GM23338 (cell line): ENCODE measurements around the gene AP2B1. TPM values are rescaled to one million over a fixed set of nuclear protein-coding genes. Genes with fewer than 3 reads are reported as not detected.

Experiments used
- ATAC-seq: fragments of 200-7000 bp; cut with Tn5 transposase; 3 replicates; pipeline ENCODE4 v1.9.1; 2020
- DNase-seq: peaks from one replicate; pipeline ENCODE4 v3.0.0-alpha.2; 2015; ENCODE audit warnings: low spot score
- H2AFZ ChIP-seq: fragments of 200-600 bp; sonication (generic); 2 replicates; pipeline ENCODE4 v1.8.0; 2016; ENCODE audit warnings: antibody characterized with exemption, mild to moderate bottlenecking, moderate library complexity
- H3F3A ChIP-seq: fragments of 200-600 bp; sonication (generic); replicated peaks from 2 replicates; pipeline ENCODE4 v1.8.0; 2017; ENCODE audit warnings: antibody characterized with exemption, mixed run types, low read depth
- H3K27ac ChIP-seq: fragments of 200-600 bp; sonication (generic); 2 replicates; pipeline ENCODE4 v1.6.1; 2016; ENCODE audit warnings: low read depth
- H3K27me3 ChIP-seq: fragments of 200-600 bp; sonication (generic); 2 replicates; pipeline ENCODE4 v1.8.0; 2016; ENCODE audit warnings: mild to moderate bottlenecking, mixed run types, moderate library complexity; ENCODE audit not compliant: insufficient read depth
- H3K36me3 ChIP-seq: fragments of 200-600 bp; sonication (generic); 2 replicates; pipeline ENCODE4 v1.8.0; 2016; ENCODE audit warnings: mild to moderate bottlenecking; ENCODE audit not compliant: insufficient read depth
- H3K4me1 ChIP-seq: fragments of 200-600 bp; sonication (generic); 2 replicates; pipeline ENCODE4 v1.8.0; 2016; ENCODE audit warnings: mild to moderate bottlenecking, moderate library complexity; ENCODE audit not compliant: insufficient read depth
- H3K4me2 ChIP-seq: fragments of 200-600 bp; sonication (generic); 2 replicates; pipeline ENCODE4 v1.7.1; 2017; ENCODE audit warnings: mixed run types
- H3K4me3 ChIP-seq: fragments of 200-600 bp; sonication (generic); 2 replicates; pipeline ENCODE4 v1.6.1; 2016; ENCODE audit warnings: mixed run types
- H3K79me2 ChIP-seq: fragments of 200-600 bp; sonication (generic); replicated peaks from 2 replicates; pipeline ENCODE4 v1.8.0; 2017; ENCODE audit warnings: mild to moderate bottlenecking; ENCODE audit not compliant: insufficient read depth
- H3K9me2 ChIP-seq: fragments of 200-600 bp; sonication (generic); 2 replicates; pipeline ENCODE4 v1.8.0; 2017; ENCODE audit not compliant: insufficient read depth
- H4K20me1 ChIP-seq: fragments of 200-600 bp; sonication (generic); replicated peaks from 2 replicates; pipeline ENCODE4 v1.8.0; 2017; ENCODE audit warnings: mild to moderate bottlenecking; ENCODE audit not compliant: insufficient read depth
- H3K27ac Mint-ChIP-seq: 2 replicates; pipeline ENCODE4 v1.8.0; 2020; ENCODE audit warnings: inconsistent platforms, mild to moderate bottlenecking, moderate library complexity, mixed read lengths
- H3K27me3 Mint-ChIP-seq: 3 replicates; pipeline ENCODE4 v1.8.0; 2022; ENCODE audit warnings: low read depth, mild to moderate bottlenecking, moderate library complexity, mixed read lengths, inconsistent platforms; ENCODE audit not compliant: insufficient read depth, poor library complexity
- H3K36me3 Mint-ChIP-seq: 3 replicates; pipeline ENCODE4 v1.8.0; 2021; ENCODE audit warnings: low read depth, mild to moderate bottlenecking, inconsistent platforms, moderate library complexity, mixed read lengths
- H3K4me1 Mint-ChIP-seq: 3 replicates; pipeline ENCODE4 v1.8.0; 2020; ENCODE audit warnings: mild to moderate bottlenecking, inconsistent platforms, mixed read lengths
- H3K4me3 Mint-ChIP-seq: 3 replicates; pipeline ENCODE4 v1.8.0; 2021; ENCODE audit warnings: moderate library complexity, mild to moderate bottlenecking, inconsistent platforms, mixed read lengths
- H3K9me3 Mint-ChIP-seq: 3 replicates; pipeline ENCODE4 v1.8.0; 2020; ENCODE audit warnings: moderate library complexity, mild to moderate bottlenecking, inconsistent platforms, mixed read lengths
- CREB1 ChIP-seq: fragments of 250-450 bp; sonication (Bioruptor Pico); IDR thresholded peaks from 2 replicates; pipeline ENCODE4 v1.5.0; 2020; ENCODE audit warnings: low read depth, mild to moderate bottlenecking, moderate library complexity
- CTCF ChIP-seq, 2 experiments: fragments of 200-600 bp in 1 of 2; sonication (generic) in 1 of 2; conservative IDR thresholded peaks; 2 replicates each; pipeline versions ENCODE4 v1.5.1 to v1.6.1; 2016 to 2017; ENCODE audit warnings: antibody characterized with exemption in 2 of 2, low read depth in 2 of 2, mild to moderate bottlenecking in 2 of 2, moderate library complexity in 1 of 2
- ETS1 ChIP-seq: IDR thresholded peaks from 2 replicates; pipeline ENCODE4 v1.6.1; 2016; ENCODE audit warnings: antibody characterized with exemption
- EZH2 ChIP-seq: fragments of 200-600 bp; sonication (generic); IDR thresholded peaks from one replicate; pipeline ENCODE4 v1.8.0; 2017; ENCODE audit warnings: antibody characterized with exemption, mild to moderate bottlenecking, low read depth; ENCODE audit not compliant: unreplicated experiment
- EZH2phosphoT487 ChIP-seq: fragments of 200-600 bp; sonication (generic); IDR thresholded peaks from one replicate; pipeline ENCODE4 v1.8.1; 2018; ENCODE audit warnings: antibody characterized with exemption; ENCODE audit not compliant: unreplicated experiment
- JUNB ChIP-seq: IDR thresholded peaks from one replicate; pipeline ENCODE4 v1.6.1; 2016; ENCODE audit warnings: antibody characterized with exemption; ENCODE audit not compliant: unreplicated experiment
- NANOG ChIP-seq: IDR thresholded peaks from 2 replicates; pipeline ENCODE4 v1.6.1; 2016; ENCODE audit warnings: antibody characterized with exemption, borderline replicate concordance
- POLR2AphosphoS5 ChIP-seq: IDR thresholded peaks from 2 replicates; pipeline ENCODE4 v1.6.1; 2016; ENCODE audit warnings: antibody characterized with exemption, low read depth
- REST ChIP-seq: IDR thresholded peaks from one replicate; pipeline ENCODE4 v1.6.1; 2018; ENCODE audit warnings: antibody characterized with exemption; ENCODE audit not compliant: unreplicated experiment
- STAT1 ChIP-seq: IDR thresholded peaks from one replicate; pipeline ENCODE4 v1.6.1; 2016; ENCODE audit warnings: antibody characterized with exemption; ENCODE audit not compliant: unreplicated experiment
- ZNF114 ChIP-seq: fragments of 250-450 bp; sonication (Bioruptor Pico); IDR thresholded peaks from 2 replicates; pipeline ENCODE4 v1.5.0; 2020; ENCODE audit warnings: mild to moderate bottlenecking, moderate library complexity
- ZNF331 ChIP-seq: fragments of 250-450 bp; sonication (Bioruptor Pico); IDR thresholded peaks from 2 replicates; pipeline ENCODE4 v1.5.0; 2020; ENCODE audit warnings: low read depth, mild to moderate bottlenecking, moderate library complexity
- ZNF462 ChIP-seq: fragments of 250-450 bp; sonication (Bioruptor Pico); IDR thresholded peaks from 2 replicates; pipeline ENCODE4 v1.5.0; 2020; ENCODE audit warnings: mild to moderate bottlenecking, moderate library complexity
- polyA plus RNA-seq: library from polyadenylated mRNA; unstranded; fragments of >200 nt; fragmentation: Nextera tagmentation; extraction: Ambion mirVana; gene quantifications from 2 replicates; pipeline ENCODE4 v1.2.1, GENCODE V29; 2016
- total RNA-seq: library from RNA; depleted of rRNA; stranded (reverse); fragments of >200 nt; shearing (Covaris generic); gene quantifications from 2 replicates; pipeline ENCODE4 v1.2.3, GENCODE V29; 2014

Gene AP2B1
- total and polyA plus RNA-seq, 2 experiments from 2014 or later: 89.7 to 144 TPM

- H3K4me2 ChIP-seq: no peak overlapping the region
- peaks cover 15% of the 10 kb centered on the region for H3K79me2 ChIP-seq
- no peak overlapping the region for H2AFZ ChIP-seq
- peaks cover 3% of the 10 kb centered on the region; the same call in 1 of the 2 replicates for H4K20me1 ChIP-seq
- no peak overlapping the region for H3K27ac ChIP-seq
- H3K9me3 Mint-ChIP-seq: no peaks in the 10 kb centered on the region
- no peaks in the 10 kb centered on the region for H3K9me2 ChIP-seq
- no peaks in the 10 kb centered on the region for H3K27me3 ChIP-seq
- no peak overlapping the region for H3K4me3 Mint-ChIP-seq
- ATAC-seq (no peak), DNase-seq (no peak)
- peaks cover 25% of the 10 kb centered on the region for H3K36me3 ChIP-seq
- no peak overlapping the region for H3K4me3 ChIP-seq
- no peaks in the 10 kb centered on the region for H3K4me1 Mint-ChIP-seq
- H3K4me1 ChIP-seq: no peaks in the 10 kb centered on the region
- H3K27me3 Mint-ChIP-seq: peaks cover 6% of the 10 kb centered on the region
- H3F3A ChIP-seq: no peaks in the 10 kb centered on the region
- TF ChIP-seq ZNF462 (no peak), ZNF331 (CRISPR knock-in tag) (no peak), NANOG (no peak), CTCF (conservative IDR thresholded peaks at IDR 0.05; ENCODE audit: low read depth in 2 of 2) (no peak), ETS1 (no peak), EZH2 (no peak), STAT1 (no peak), EZH2phosphoT487 (no peak), ZNF114 (CRISPR knock-in tag) (no peak), POLR2AphosphoS5 (no peak), CREB1 (CRISPR knock-in tag) (no peak), REST (no peak), JUNB (no peak)
- no peak overlapping the region for H3K27ac Mint-ChIP-seq
- H3K36me3 Mint-ChIP-seq: peaks cover 58% of the 10 kb centered on the region
Measured at GRCh38 chr17:35603674-35604073, 16.6 kb downstream of the AP2B1 start.
